ENCODE measurements around the gene SGMS1.

The SGMS1 gene

GRCh38 chr10:50396491-50397311, 227.1 kb downstream of the SGMS1 start:
- in situ Hi-C loops (cut with MboI; ENCODE audit: low sequenced_read_pairs) = no loop called here
- H3K27me3 ChIP-seq (ENCODE audit: low read depth) = no peaks in the 10 kb centered on the region
- no peaks in the 10 kb centered on the region for H3K9me3 ChIP-seq
- no peaks in the 10 kb centered on the region for H3K36me3 ChIP-seq (replicated peaks)
- DNase-seq (ENCODE audit: low spot score in 2 of 2) = no peak
- H3K4me3 ChIP-seq = no peak overlapping the region
- no peaks in the 10 kb centered on the region for H3K4me1 ChIP-seq

GRCh38 chr10:50395851-50396250, 227.9 kb downstream of the SGMS1 start:
- no peaks in the 10 kb centered on the region for H3K9me3 ChIP-seq
- no peak for DNase-seq (ENCODE audit: low spot score in 2 of 2)
- H3K36me3 ChIP-seq (replicated peaks) = no peaks in the 10 kb centered on the region
- H3K4me1 ChIP-seq = peaks cover 7% of the 10 kb centered on the region
- H3K27me3 ChIP-seq (ENCODE audit: low read depth) = no peaks in the 10 kb centered on the region
- no peak overlapping the region for H3K4me3 ChIP-seq
- in situ Hi-C loops (cut with MboI; ENCODE audit: low sequenced_read_pairs) = no loop called here

- in situ Hi-C loops (cut with MboI; ENCODE audit: low sequenced_read_pairs) = no loop called here
- no peak for DNase-seq (ENCODE audit: low spot score in 2 of 2)
Observed at GRCh38 chr10:50395271-50395670, 228.5 kb downstream of the SGMS1 start.

GRCh38 chr10:50394832-50395231, 228.9 kb downstream of the SGMS1 start:
- in situ Hi-C loops (cut with MboI; ENCODE audit: low sequenced_read_pairs) = no loop called here
- Histone ChIP-seq H3K4me3 (no peak overlapping the region), H3K4me1 (peaks cover 12% of the 10 kb centered on the region), H3K27me3 (ENCODE audit: low read depth) (no peaks in the 10 kb centered on the region), H3K9me3 (no peaks in the 10 kb centered on the region), H3K36me3 (replicated peaks) (no peaks in the 10 kb centered on the region)
- DNase-seq (ENCODE audit: low spot score in 2 of 2) = no peak

More at GRCh38 chr10:50395271-50395670, 228.5 kb downstream of the SGMS1 start:
- peaks cover 12% of the 10 kb centered on the region for H3K4me1 ChIP-seq
- H3K27me3 ChIP-seq (ENCODE audit: low read depth) = no peaks in the 10 kb centered on the region
- H3K9me3 ChIP-seq = no peaks in the 10 kb centered on the region
- no peak overlapping the region for H3K4me3 ChIP-seq
- no peaks in the 10 kb centered on the region for H3K36me3 ChIP-seq (replicated peaks)

- no peak for DNase-seq (ENCODE audit: low spot score in 2 of 2)
- Histone ChIP-seq H3K36me3 (replicated peaks) (no peaks in the 10 kb centered on the region), H3K9me3 (no peaks in the 10 kb centered on the region), H3K4me1 (peaks cover 12% of the 10 kb centered on the region), H3K27me3 (ENCODE audit: low read depth) (no peaks in the 10 kb centered on the region), H3K4me3 (no peak overlapping the region)
- in situ Hi-C loops (cut with MboI; ENCODE audit: low sequenced_read_pairs) = no loop called here
Observed at GRCh38 chr10:50393784-50394467, 229.8 kb downstream of the SGMS1 start.

GRCh38 chr10:50392966-50393718, 230.6 kb downstream of the SGMS1 start:
- Histone ChIP-seq H3K27me3 (ENCODE audit: low read depth) (no peaks in the 10 kb centered on the region), H3K4me3 (no peak overlapping the region), H3K4me1 (peaks cover 12% of the 10 kb centered on the region), H3K9me3 (no peaks in the 10 kb centered on the region), H3K36me3 (replicated peaks) (no peaks in the 10 kb centered on the region)
- no peak for DNase-seq (ENCODE audit: low spot score in 2 of 2)
- in situ Hi-C loops (cut with MboI; ENCODE audit: low sequenced_read_pairs) = no loop called here

- Histone ChIP-seq H3K4me1 (peaks cover 12% of the 10 kb centered on the region), H3K36me3 (replicated peaks) (no peaks in the 10 kb centered on the region), H3K27me3 (ENCODE audit: low read depth) (no peaks in the 10 kb centered on the region), H3K9me3 (no peaks in the 10 kb centered on the region), H3K4me3 (no peak overlapping the region)
- in situ Hi-C loops (cut with MboI; ENCODE audit: low sequenced_read_pairs) = no loop called here
- no peak for DNase-seq (ENCODE audit: low spot score in 2 of 2)
Observed at GRCh38 chr10:50392426-50392825, 231.3 kb downstream of the SGMS1 start.

GRCh38 chr10:50390302-50390701, 233.5 kb downstream of the SGMS1 start:
- Histone ChIP-seq H3K4me1 (peaks cover 12% of the 10 kb centered on the region), H3K36me3 (replicated peaks) (no peaks in the 10 kb centered on the region), H3K27me3 (ENCODE audit: low read depth) (no peaks in the 10 kb centered on the region), H3K4me3 (no peak overlapping the region), H3K9me3 (no peaks in the 10 kb centered on the region)
- in situ Hi-C loops (cut with MboI; ENCODE audit: low sequenced_read_pairs) = no loop called here
- no peak for DNase-seq (ENCODE audit: low spot score in 2 of 2)

- in situ Hi-C loops (cut with MboI; ENCODE audit: low sequenced_read_pairs) = no loop called here
- no peaks in the 10 kb centered on the region; the same call in 1 of the 2 replicates for H3K27me3 ChIP-seq (ENCODE audit: low read depth)
- no peaks in the 10 kb centered on the region for H3K9me3 ChIP-seq
- H3K4me1 ChIP-seq = peaks cover 12% of the 10 kb centered on the region
- H3K36me3 ChIP-seq (replicated peaks) = no peaks in the 10 kb centered on the region
- no peak for DNase-seq (ENCODE audit: low spot score in 2 of 2)
- H3K4me3 ChIP-seq = no peak overlapping the region
Observed at GRCh38 chr10:50388181-50388580, 235.6 kb downstream of the SGMS1 start.

- no peak for DNase-seq (ENCODE audit: low spot score in 2 of 2)
Observed at GRCh38 chr10:50387732-50388073, 236.1 kb downstream of the SGMS1 start.

GRCh38 chr10:50387007-50387731, 236.6 kb downstream of the SGMS1 start:
- Histone ChIP-seq H3K36me3 (replicated peaks) (no peaks in the 10 kb centered on the region), H3K4me3 (no peak overlapping the region), H3K9me3 (no peaks in the 10 kb centered on the region), H3K27me3 (ENCODE audit: low read depth) (no peaks in the 10 kb centered on the region; the same call in 1 of the 2 replicates), H3K4me1 (peaks cover 17% of the 10 kb centered on the region)
- DNase-seq (ENCODE audit: low spot score in 2 of 2) = no peak
- in situ Hi-C loops (cut with MboI; ENCODE audit: low sequenced_read_pairs) = no loop called here

More at GRCh38 chr10:50387732-50388073, 236.1 kb downstream of the SGMS1 start:
- Histone ChIP-seq H3K4me3 (no peak overlapping the region), H3K36me3 (replicated peaks) (no peaks in the 10 kb centered on the region), H3K9me3 (no peaks in the 10 kb centered on the region), H3K4me1 (peaks cover 15% of the 10 kb centered on the region), H3K27me3 (ENCODE audit: low read depth) (no peaks in the 10 kb centered on the region; the same call in 1 of the 2 replicates)
- in situ Hi-C loops (cut with MboI; ENCODE audit: low sequenced_read_pairs) = no loop called here

GRCh38 chr10:50385624-50386023, 238.1 kb downstream of the SGMS1 start:
- DNase-seq (ENCODE audit: low spot score in 2 of 2) = no peak
- Histone ChIP-seq H3K4me1 (peaks cover 7% of the 10 kb centered on the region), H3K4me3 (no peak overlapping the region), H3K36me3 (replicated peaks) (no peaks in the 10 kb centered on the region), H3K9me3 (no peaks in the 10 kb centered on the region), H3K27me3 (ENCODE audit: low read depth) (no peaks in the 10 kb centered on the region; the same call in 1 of the 2 replicates)
- in situ Hi-C loops (cut with MboI; ENCODE audit: low sequenced_read_pairs) = no loop called here

- H3K9me3 ChIP-seq = no peaks in the 10 kb centered on the region
- no peak for DNase-seq (ENCODE audit: low spot score in 2 of 2)
- no peaks in the 10 kb centered on the region; the same call in 1 of the 2 replicates for H3K27me3 ChIP-seq (ENCODE audit: low read depth)
- H3K4me3 ChIP-seq = no peak overlapping the region
- in situ Hi-C loops (cut with MboI; ENCODE audit: low sequenced_read_pairs) = no loop called here
- H3K4me1 ChIP-seq = peaks cover 5% of the 10 kb centered on the region; the same call in 1 of the 2 replicates
- H3K36me3 ChIP-seq (replicated peaks) = no peaks in the 10 kb centered on the region
Observed at GRCh38 chr10:50384898-50385297, 238.9 kb downstream of the SGMS1 start.
